ENCODE data around the gene KCNJ9.
A peak's percentile ranks its signal among the peaks of the same experiment; 100 is the strongest.

Gene KCNJ9

DNA sequence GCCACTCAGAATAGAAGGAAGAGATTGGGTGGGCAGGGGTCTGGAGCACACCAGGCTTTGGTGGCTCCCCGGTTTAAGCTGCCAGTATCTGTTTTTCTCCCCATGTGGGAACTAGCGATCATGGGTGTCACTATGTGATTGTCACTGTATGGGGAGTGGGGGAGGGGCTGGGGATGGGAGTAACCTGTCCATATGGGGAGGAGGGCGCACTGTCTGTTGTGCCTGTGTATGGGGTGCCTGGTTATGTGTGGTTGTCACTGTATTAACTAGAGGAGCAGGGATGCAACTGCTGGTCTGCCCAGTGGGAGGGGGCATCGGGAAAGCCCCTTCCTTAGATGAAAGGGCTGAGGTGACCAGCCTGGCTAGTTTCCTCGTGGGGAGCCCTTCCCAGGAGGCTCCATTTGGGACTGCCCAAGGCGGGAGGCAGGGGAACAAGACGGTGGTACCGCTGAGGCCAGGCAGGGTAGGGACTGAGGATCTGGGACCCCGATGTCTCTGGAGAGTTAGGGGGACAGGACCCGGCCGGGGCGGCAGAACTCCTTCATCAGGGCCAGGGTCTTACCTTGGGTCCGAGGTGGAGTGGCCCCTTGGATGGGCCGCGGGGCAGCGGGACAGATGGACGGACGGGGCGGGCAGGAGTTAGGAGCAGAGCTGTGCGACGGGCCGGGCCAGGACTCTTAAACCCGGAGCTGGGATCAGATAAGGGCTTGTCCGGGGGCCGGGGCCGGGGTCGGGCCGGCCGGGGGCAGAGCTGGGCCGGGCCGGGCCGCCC, 11.7 kb upstream of the KCNJ9 start, which contains the start of gene KCNJ10:
Gene KCNJ10, minus strand, starts transcription at position 701 of the 772 bp plus-strand sequence. CDS start 27,628 bp downstream, outside the sequence.
- no peaks in the 10 kb centered on the region for H3K27me3 ChIP-seq (ENCODE audit: low read depth, low read length)
- peaks cover 0 to 12% of the 10 kb centered on the region in 2 donors for H3K4me1 ChIP-seq (ENCODE audit: control insufficient read depth in 1 of 2, insufficient read depth in 2 of 2, low read length in 2 of 2)
- H3K4me3 ChIP-seq (ENCODE audit: low read depth in 1 of 2, low read length in 2 of 2) = peak within 1 kb of the TSS; percentile 63 to 78
- no peaks in the 10 kb centered on the region for H3K9me3 ChIP-seq (ENCODE audit: control insufficient read depth in 1 of 2, low read length in 2 of 2)
- H3K27ac ChIP-seq (ENCODE audit: low read length) = no peak within 1 kb of the TSS
- no peaks in the 10 kb centered on the region for H3K36me3 ChIP-seq (ENCODE audit: control insufficient read depth in 1 of 2, insufficient read depth in 2 of 2, low read length in 2 of 2)

DNA sequence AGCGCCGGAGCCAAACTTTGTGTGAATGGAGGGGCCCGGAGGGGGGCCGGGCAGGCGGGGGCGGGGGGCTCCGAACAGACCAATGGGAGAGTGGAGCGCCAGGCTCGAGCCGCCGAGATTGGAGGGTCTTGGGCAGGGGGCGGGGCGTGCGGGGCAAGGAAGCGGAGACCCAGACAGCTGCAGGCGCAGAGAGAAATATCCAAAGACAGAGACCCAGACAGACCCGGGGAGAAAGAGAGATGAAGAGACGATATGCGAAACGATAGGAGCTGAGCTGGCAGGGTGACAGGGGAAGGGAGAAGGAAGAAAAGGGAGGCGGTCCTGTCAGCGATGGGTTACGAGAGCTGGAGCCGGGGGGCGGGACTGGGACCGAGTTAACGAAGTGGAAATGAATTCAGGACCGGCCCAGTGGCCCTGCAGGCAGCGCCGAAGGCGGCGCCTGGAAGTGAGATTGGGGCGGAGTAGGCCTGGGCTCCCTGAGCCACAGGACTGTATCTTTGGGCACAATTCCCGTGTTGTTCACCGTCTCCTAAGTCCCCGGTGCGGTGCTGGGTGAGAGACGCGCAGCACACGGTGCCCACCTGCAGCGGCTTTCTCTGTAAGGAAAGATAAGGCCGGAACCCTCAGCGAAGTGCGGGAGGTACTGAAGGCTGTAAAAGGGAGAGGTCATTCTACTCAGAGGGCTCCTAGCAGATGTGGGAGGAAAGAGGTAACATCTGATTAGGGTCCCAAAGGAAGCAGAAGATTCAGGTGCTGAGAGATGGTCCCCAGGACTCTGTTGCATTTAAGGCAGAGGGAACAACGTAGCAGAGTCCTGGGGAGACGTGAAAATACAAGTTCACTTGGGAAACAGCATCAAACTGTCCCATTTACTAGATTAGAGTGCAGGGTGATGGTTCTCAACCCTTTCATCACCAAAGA, 10.8 kb upstream of the KCNJ9 start:
- peaks cover 0 to 12% of the 10 kb centered on the region in 2 donors for H3K4me1 ChIP-seq (ENCODE audit: control insufficient read depth in 1 of 2, insufficient read depth in 2 of 2, low read length in 2 of 2)
- peak overlapping the region; percentile 63 to 78 for H3K4me3 ChIP-seq (ENCODE audit: low read depth in 1 of 2, low read length in 2 of 2)
- H3K27ac ChIP-seq (ENCODE audit: low read length) = no peak overlapping the region
- H3K27me3 ChIP-seq (ENCODE audit: low read depth, low read length) = no peaks in the 10 kb centered on the region
- H3K36me3 ChIP-seq (ENCODE audit: control insufficient read depth in 1 of 2, insufficient read depth in 2 of 2, low read length in 2 of 2) = no peaks in the 10 kb centered on the region
- H3K9me3 ChIP-seq (ENCODE audit: control insufficient read depth in 1 of 2, low read length in 2 of 2) = no peaks in the 10 kb centered on the region

DNA sequence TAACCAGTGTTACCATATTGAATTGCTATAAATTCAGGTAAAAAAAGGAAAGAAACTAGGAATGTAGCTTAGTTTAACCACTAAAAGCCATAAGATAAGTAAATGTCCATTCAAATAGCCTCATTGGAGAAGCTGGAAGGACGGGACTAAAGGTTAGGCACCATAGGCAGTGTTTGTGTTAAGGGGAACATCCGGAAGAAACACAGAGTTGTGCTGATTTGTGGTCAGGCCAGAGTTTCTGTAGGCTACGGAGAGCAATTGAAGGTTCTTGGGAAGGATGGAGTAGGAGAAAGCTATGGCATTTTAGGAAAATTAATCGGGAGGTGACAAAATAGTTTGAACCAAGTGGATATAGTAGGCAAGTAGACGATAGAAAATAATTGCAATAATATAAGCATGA, 10.0 kb upstream of the KCNJ9 start:
- H3K27me3 ChIP-seq (ENCODE audit: low read depth, low read length) = no peaks in the 10 kb centered on the region
- H3K9me3 ChIP-seq (ENCODE audit: control insufficient read depth in 1 of 2, low read length in 2 of 2) = no peaks in the 10 kb centered on the region
- no peaks in the 10 kb centered on the region for H3K36me3 ChIP-seq (ENCODE audit: control insufficient read depth in 1 of 2, insufficient read depth in 2 of 2, low read length in 2 of 2)
- peaks cover 0 to 12% of the 10 kb centered on the region in 2 donors for H3K4me1 ChIP-seq (ENCODE audit: control insufficient read depth in 1 of 2, insufficient read depth in 2 of 2, low read length in 2 of 2)
- no peak overlapping the region for H3K27ac ChIP-seq (ENCODE audit: low read length)
- no peak overlapping the region for H3K4me3 ChIP-seq (ENCODE audit: low read depth in 1 of 2, low read length in 2 of 2)

DNA sequence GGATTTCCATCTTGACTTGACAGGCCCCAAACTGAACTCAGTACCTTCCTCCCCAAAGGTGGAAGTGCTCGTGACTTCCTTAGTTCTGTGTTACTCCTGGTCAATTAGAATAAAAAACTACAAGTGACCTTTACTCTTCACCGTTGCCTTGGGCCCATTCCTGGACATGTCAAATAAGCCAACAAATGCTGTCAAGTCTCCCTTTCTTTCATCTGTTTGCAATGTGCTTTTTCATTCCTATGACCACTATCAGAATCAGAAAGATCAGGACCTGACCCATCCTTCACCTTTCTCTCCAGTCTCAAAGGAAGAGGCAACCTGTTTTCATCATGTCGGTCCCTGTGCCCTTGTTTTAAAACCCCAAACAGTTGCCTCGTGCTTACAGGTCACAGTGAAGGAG, 6.5 kb upstream of the KCNJ9 start:
- Histone ChIP-seq H3K27ac (ENCODE audit: low read length) (no peak overlapping the region), H3K27me3 (ENCODE audit: low read depth, low read length) (peaks cover 12% of the 10 kb centered on the region)

DNA sequence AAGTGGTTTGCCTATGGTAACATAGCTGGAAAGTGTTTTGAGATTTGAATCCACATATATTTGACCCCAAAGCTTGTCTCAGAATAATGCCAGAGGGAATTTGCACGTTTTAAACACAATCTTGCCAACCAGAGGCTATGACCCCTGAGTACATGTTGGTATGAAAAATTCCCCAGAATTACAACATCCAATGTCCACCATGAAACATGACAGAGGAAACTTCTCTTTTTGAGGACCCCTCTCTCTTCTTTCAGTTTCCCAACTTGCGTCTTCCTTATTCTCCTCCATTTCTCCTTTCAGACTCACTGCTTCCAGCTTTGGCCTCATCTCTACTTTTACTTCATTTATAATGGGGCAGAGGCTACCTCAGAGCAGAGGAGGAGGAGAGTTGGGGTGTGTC, 5.5 kb upstream of the KCNJ9 start:
- peaks cover 13% of the 10 kb centered on the region for H3K27me3 ChIP-seq (ENCODE audit: low read depth, low read length)
- no peak overlapping the region for H3K27ac ChIP-seq (ENCODE audit: low read length)

More for the DNA sequence above, 6.5 kb upstream of the KCNJ9 start:
- H3K4me1 ChIP-seq (ENCODE audit: control insufficient read depth in 1 of 2, insufficient read depth in 2 of 2, low read length in 2 of 2) = peaks cover 0 to 9% of the 10 kb centered on the region in 2 donors
- no peaks in the 10 kb centered on the region for H3K36me3 ChIP-seq (ENCODE audit: control insufficient read depth in 1 of 2, insufficient read depth in 2 of 2, low read length in 2 of 2)
- H3K9me3 ChIP-seq (ENCODE audit: control insufficient read depth in 1 of 2, low read length in 2 of 2) = no peaks in the 10 kb centered on the region
- H3K4me3 ChIP-seq (ENCODE audit: low read depth in 1 of 2, low read length in 2 of 2) = no peak overlapping the region

DNA sequence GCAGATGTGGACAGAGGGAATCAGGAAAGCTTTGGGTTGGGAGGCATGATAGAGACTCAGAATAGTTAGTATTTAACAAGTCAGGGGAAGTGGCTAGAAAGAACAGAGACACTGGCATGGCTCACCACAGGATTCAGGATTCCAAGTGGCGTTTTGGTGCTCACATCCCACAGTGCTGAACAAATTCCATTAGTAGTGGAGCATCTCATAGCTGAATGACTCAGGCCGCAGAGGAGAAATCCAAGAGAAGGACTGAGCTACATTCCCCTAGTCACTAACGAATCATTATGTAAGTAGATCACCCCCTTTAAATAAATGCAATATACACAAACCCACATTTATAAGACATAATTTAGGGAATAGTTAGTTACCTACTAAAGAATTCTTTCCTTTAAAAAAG, 5.0 kb upstream of the KCNJ9 start:
- H3K4me3 ChIP-seq (ENCODE audit: low read depth in 1 of 2, low read length in 2 of 2) = no peak overlapping the region

More for the DNA sequence above, 5.5 kb upstream of the KCNJ9 start:
- peaks cover 0 to 2% of the 10 kb centered on the region in 2 donors for H3K4me1 ChIP-seq (ENCODE audit: control insufficient read depth in 1 of 2, insufficient read depth in 2 of 2, low read length in 2 of 2)
- H3K4me3 ChIP-seq (ENCODE audit: low read depth in 1 of 2, low read length in 2 of 2) = no peak overlapping the region
- H3K36me3 ChIP-seq (ENCODE audit: control insufficient read depth in 1 of 2, insufficient read depth in 2 of 2, low read length in 2 of 2) = no peaks in the 10 kb centered on the region
- no peaks in the 10 kb centered on the region for H3K9me3 ChIP-seq (ENCODE audit: control insufficient read depth in 1 of 2, low read length in 2 of 2)

DNA sequence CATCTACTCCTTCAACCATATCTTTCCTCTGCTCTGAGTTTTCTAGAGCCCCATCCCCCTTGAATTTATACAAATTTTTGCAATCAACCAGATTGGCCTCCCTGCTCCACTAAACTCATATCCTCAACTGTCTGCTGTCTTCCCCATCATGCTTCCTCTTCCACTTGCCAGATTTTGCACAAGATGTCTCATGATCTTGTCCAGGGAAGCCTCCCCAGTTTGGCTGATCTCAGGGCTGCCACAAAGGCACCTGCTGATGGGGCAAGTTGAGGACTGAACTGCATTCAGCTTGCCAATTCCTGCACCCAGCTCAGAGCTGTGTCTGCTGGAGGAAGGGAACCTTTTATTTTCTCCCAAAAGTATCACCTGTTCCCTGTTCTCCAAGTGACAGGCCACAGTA, 3.9 kb upstream of the KCNJ9 start:
- Histone ChIP-seq H3K36me3 (ENCODE audit: control insufficient read depth in 1 of 2, insufficient read depth in 2 of 2, low read length in 2 of 2) (no peaks in the 10 kb centered on the region), H3K4me3 (ENCODE audit: low read depth in 1 of 2, low read length in 2 of 2) (no peak overlapping the region), H3K9me3 (ENCODE audit: control insufficient read depth in 1 of 2, low read length in 2 of 2) (no peaks in the 10 kb centered on the region), H3K27me3 (ENCODE audit: low read depth, low read length) (peaks cover 25% of the 10 kb centered on the region), H3K27ac (ENCODE audit: low read length) (no peak overlapping the region), H3K4me1 (ENCODE audit: control insufficient read depth in 1 of 2, insufficient read depth in 2 of 2, low read length in 2 of 2) (no peaks in the 10 kb centered on the region)

More for the DNA sequence above, 5.0 kb upstream of the KCNJ9 start:
- no peaks in the 10 kb centered on the region for H3K4me1 ChIP-seq (ENCODE audit: control insufficient read depth in 1 of 2, insufficient read depth in 2 of 2, low read length in 2 of 2)
- peaks cover 18% of the 10 kb centered on the region for H3K27me3 ChIP-seq (ENCODE audit: low read depth, low read length)
- no peaks in the 10 kb centered on the region for H3K36me3 ChIP-seq (ENCODE audit: control insufficient read depth in 1 of 2, insufficient read depth in 2 of 2, low read length in 2 of 2)
- H3K9me3 ChIP-seq (ENCODE audit: control insufficient read depth in 1 of 2, low read length in 2 of 2) = no peaks in the 10 kb centered on the region
- no peak overlapping the region for H3K27ac ChIP-seq (ENCODE audit: low read length)

DNA sequence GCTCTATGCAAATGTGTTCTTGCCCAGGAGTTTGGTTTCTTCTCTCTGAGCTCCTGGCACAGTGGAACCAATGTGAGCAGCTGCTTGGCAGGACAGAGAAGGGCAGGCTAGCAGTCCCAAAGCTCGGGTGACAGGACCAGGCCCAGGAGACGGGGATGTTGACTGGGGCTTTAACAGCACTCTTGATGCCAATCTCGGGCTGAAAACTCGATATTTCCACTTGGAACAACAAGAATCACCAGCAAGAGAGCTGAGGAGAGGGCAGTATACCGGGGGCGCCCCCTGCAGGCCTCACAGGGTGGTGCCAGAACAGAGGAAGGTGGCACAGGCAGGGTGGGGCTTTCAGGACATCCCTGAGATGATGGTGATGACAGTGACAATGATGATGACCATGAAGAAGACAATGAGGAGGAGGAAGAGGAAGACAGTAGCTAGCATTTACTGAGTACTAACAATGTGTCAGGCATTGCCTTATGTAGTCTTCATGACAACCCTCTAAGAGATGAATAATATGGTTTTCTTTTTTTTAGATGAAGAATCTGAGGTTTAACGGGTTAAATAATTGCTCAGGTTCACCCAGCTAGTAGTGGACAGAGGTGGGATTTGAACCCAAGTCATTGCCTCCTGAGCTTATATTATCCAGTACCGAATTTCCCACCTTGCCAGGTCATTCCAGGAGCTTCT, 2.7 kb upstream of the KCNJ9 start:
- no peaks in the 10 kb centered on the region for H3K4me1 ChIP-seq (ENCODE audit: control insufficient read depth in 1 of 2, insufficient read depth in 2 of 2, low read length in 2 of 2)
- no peaks in the 10 kb centered on the region for H3K36me3 ChIP-seq (ENCODE audit: control insufficient read depth in 1 of 2, insufficient read depth in 2 of 2, low read length in 2 of 2)
- H3K9me3 ChIP-seq (ENCODE audit: control insufficient read depth in 1 of 2, low read length in 2 of 2) = no peaks in the 10 kb centered on the region
- no peak overlapping the region for H3K4me3 ChIP-seq (ENCODE audit: low read depth in 1 of 2, low read length in 2 of 2)
- H3K27ac ChIP-seq (ENCODE audit: low read length) = no peak overlapping the region
- H3K27me3 ChIP-seq (ENCODE audit: low read depth, low read length) = peaks cover 35% of the 10 kb centered on the region

DNA sequence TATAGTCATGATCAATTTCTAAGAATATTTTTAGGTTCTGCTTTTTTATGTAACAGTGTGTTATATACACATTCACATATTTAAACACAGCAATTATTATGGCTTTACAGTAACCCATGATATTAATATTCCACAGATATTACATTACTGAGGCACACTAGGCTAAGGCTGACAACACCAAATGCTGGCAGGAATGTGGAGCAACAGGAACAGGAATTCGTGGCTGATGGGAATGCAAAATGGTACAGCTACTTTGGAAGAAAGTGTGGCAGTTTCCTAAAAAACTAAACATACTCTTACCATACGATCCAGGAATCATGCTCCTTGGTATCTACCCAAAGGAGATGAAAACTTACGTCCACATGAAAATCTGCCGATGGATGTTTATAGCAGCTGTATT, 1.9 kb upstream of the KCNJ9 start:
- H3K4me3 ChIP-seq (ENCODE audit: low read depth in 1 of 2, low read length in 2 of 2) = no peak overlapping the region
- no peak overlapping the region for H3K27ac ChIP-seq (ENCODE audit: low read length)
- H3K4me1 ChIP-seq (ENCODE audit: control insufficient read depth in 1 of 2, insufficient read depth in 2 of 2, low read length in 2 of 2) = peaks cover 0 to 4% of the 10 kb centered on the region in 2 donors
- H3K9me3 ChIP-seq (ENCODE audit: control insufficient read depth in 1 of 2, low read length in 2 of 2) = no peaks in the 10 kb centered on the region
- peaks cover 40% of the 10 kb centered on the region for H3K27me3 ChIP-seq (ENCODE audit: low read depth, low read length)
- H3K36me3 ChIP-seq (ENCODE audit: control insufficient read depth in 1 of 2, insufficient read depth in 2 of 2, low read length in 2 of 2) = no peaks in the 10 kb centered on the region

DNA sequence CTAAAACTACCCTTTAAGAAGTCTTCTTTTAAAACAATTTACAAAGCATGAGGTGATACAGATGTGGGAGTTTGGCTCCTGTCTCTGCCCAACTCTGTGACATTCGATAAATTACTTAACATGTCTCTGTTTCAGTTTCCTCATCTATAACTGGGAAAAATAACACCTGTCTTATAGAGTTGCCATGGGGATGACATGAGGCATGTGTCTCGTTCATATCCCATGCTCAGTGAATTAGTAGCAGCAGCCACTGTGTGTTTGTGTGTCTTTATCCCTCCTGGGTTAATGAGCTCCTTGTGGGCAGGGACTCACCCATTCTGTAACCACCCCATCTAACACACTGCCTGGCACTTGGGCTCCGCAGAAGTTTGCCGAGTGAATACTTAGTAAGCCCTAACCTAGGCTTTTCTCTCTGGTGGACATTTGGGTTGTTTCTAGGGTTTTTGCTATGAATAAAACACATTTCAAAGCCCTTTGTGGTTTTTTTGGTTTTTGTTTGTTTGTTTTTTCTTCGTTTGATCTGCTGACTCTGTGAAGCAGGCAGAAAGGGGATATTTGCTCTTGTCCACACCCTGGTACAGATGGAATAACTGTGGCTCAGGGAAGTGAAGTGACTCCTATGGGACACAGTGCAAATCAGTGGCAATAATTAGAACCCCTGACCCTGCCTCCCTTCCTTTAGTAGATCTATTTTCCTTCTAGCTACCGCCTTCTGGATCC, 797 bp upstream of the KCNJ9 start:
- Histone ChIP-seq H3K27me3 (ENCODE audit: low read depth, low read length) (peaks cover 41% of the 10 kb centered on the region), H3K4me1 (ENCODE audit: control insufficient read depth in 1 of 2, insufficient read depth in 2 of 2, low read length in 2 of 2) (peaks cover 0 to 4% of the 10 kb centered on the region in 2 donors), H3K4me3 (ENCODE audit: low read depth in 1 of 2, low read length in 2 of 2) (no peak overlapping the region), H3K36me3 (ENCODE audit: control insufficient read depth in 1 of 2, insufficient read depth in 2 of 2, low read length in 2 of 2) (no peaks in the 10 kb centered on the region), H3K9me3 (ENCODE audit: control insufficient read depth in 1 of 2, low read length in 2 of 2) (no peaks in the 10 kb centered on the region), H3K27ac (ENCODE audit: low read length) (no peak overlapping the region)
